Colonic mucosa (tissue), 4 donors: ENCODE results near the gene CAMKK1. TPM values are rescaled to one million over a fixed set of nuclear protein-coding genes. Genes with fewer than 3 reads are reported as not detected.

ENCODE experiments used
- DNase-seq: peaks from one replicate; pipeline ENCODE4 v3.0.0-alpha.2; 2020
- H3K27ac ChIP-seq: fragments of 200-600 bp; one replicate; pipeline ENCODE4 v1.8.0; 2021
- H3K27me3 ChIP-seq: fragments of 200-600 bp; one replicate; pipeline ENCODE4 v1.8.0; 2021
- H3K36me3 ChIP-seq: fragments of 200-600 bp; one replicate; pipeline ENCODE4 v1.8.0; 2021
- H3K4me1 ChIP-seq: fragments of 200-600 bp; one replicate; pipeline ENCODE4 v1.8.0; 2021; ENCODE audit warnings: mild to moderate bottlenecking
- H3K4me3 ChIP-seq: fragments of 200-600 bp; one replicate; pipeline ENCODE4 v1.8.0; 2021
- H3K9ac ChIP-seq, 2 donors: one replicate each; pipeline ENCODE4 v1.7.0; 2013; ENCODE audit warnings: control low read depth in 2 of 2, low read depth in 2 of 2, low read length in 2 of 2
- H3K9me3 ChIP-seq: fragments of 200-600 bp; one replicate; pipeline ENCODE4 v1.8.0; 2021
- CTCF ChIP-seq: fragments of 200-600 bp; IDR thresholded peaks from one replicate; pipeline ENCODE4 v1.8.0; 2022; ENCODE audit warnings: antibody characterized with exemption, mild to moderate bottlenecking
- intact Hi-C: fragments of 100-400 bp; cut with DNase I; formaldehyde crosslinking; loops from one replicate; pipeline ENCODE4 v1.14.1; 2022
- total RNA-seq, 2 donors: library from RNA; stranded (reverse); fragmentation: NEBNext Ultra II Directional in 1 of 2; extraction: Animal tissue kit (Norgen Biotek cat#: 25700) in 1 of 2; gene quantifications; one replicate each; pipeline ENCODE4 v1.2.1, GENCODE V29; 2021
- donor health status: healthy.
- donor health status: DM: no; HTN: no; CAD: no.
- donor health status: DM: no; HTN: no; CAD: no.

The CAMKK1 gene
- total RNA-seq, 2 donors from 2014 or later = 3.6 to 7.2 TPM

GRCh38 chr17:3912827-3913226 is 20.0 kb upstream of the CAMKK1 start:
- Histone ChIP-seq H3K4me1 (peaks cover 18% of the 10 kb centered on the region), H3K27me3 (no peaks in the 10 kb centered on the region), H3K36me3 (no peaks in the 10 kb centered on the region), H3K9ac (no peak overlapping the region), H3K27ac (no peak overlapping the region), H3K4me3 (no peak overlapping the region), H3K9me3 (no peaks in the 10 kb centered on the region)
- no peak for DNase-seq
- TF ChIP-seq CTCF = no peak
- intact Hi-C loops = loop anchor here (10.0 kb wide), 1 partner anchor 162 kb away; no protein-coding TSS in a partner anchor

GRCh38 chr17:3911271-3912053 is 18.6 kb upstream of the CAMKK1 start:
- Histone ChIP-seq H3K27ac (peak overlapping the region; percentile 33), H3K36me3 (no peaks in the 10 kb centered on the region), H3K9me3 (no peaks in the 10 kb centered on the region), H3K27me3 (no peaks in the 10 kb centered on the region), H3K4me3 (no peak overlapping the region), H3K9ac (no peak overlapping the region), H3K4me1 (peaks cover 7% of the 10 kb centered on the region)
- DNase-seq = peak; percentile 44
- TF ChIP-seq CTCF = no peak
- intact Hi-C loops = loop anchor here (10.0 kb wide), 1 partner anchor 163 kb away; no protein-coding TSS in a partner anchor

- TF ChIP-seq CTCF = no peak
- intact Hi-C loops = loop anchor here (10.0 kb wide), 1 partner anchor 164 kb away; no protein-coding TSS in a partner anchor
- no peak for DNase-seq
- no peak overlapping the region for H3K4me3 ChIP-seq
- no peak overlapping the region for H3K9ac ChIP-seq
- no peaks in the 10 kb centered on the region for H3K27me3 ChIP-seq
- peak overlapping the region; percentile 33 for H3K27ac ChIP-seq
- no peaks in the 10 kb centered on the region for H3K4me1 ChIP-seq
- no peaks in the 10 kb centered on the region for H3K36me3 ChIP-seq
- H3K9me3 ChIP-seq = no peaks in the 10 kb centered on the region
Measured at GRCh38 chr17:3910420-3911270, 17.8 kb upstream of the CAMKK1 start.

- Histone ChIP-seq H3K27ac (no peak overlapping the region), H3K27me3 (no peaks in the 10 kb centered on the region), H3K4me1 (no peaks in the 10 kb centered on the region), H3K9ac (no peak overlapping the region), H3K4me3 (no peak overlapping the region), H3K9me3 (no peaks in the 10 kb centered on the region), H3K36me3 (no peaks in the 10 kb centered on the region)
- intact Hi-C loops = no loop called here
- DNase-seq = no peak
- no peak for TF ChIP-seq CTCF
Measured at GRCh38 chr17:3909257-3909656, 16.4 kb upstream of the CAMKK1 start.

- intact Hi-C loops = loop anchor here (2.0 kb wide), 1 partner anchor 43 kb away; no protein-coding TSS in a partner anchor
- H3K36me3 ChIP-seq = no peaks in the 10 kb centered on the region
- TF ChIP-seq CTCF = peak; percentile 32
- H3K9ac ChIP-seq = no peak overlapping the region
- H3K9me3 ChIP-seq = no peaks in the 10 kb centered on the region
- no peak overlapping the region for H3K4me3 ChIP-seq
- DNase-seq = no peak
- no peaks in the 10 kb centered on the region for H3K27me3 ChIP-seq
- no peaks in the 10 kb centered on the region for H3K4me1 ChIP-seq
- H3K27ac ChIP-seq = no peak overlapping the region
Measured at GRCh38 chr17:3907483-3908216, 14.8 kb upstream of the CAMKK1 start.
